T-helper 1 cell treated with Interleukin-12 subunit alpha and Interleukin-12 subunit beta and Interleukin-4 antibody, amounts not matched to agents 30 ng/mL and 1 ng/mL, for 36 hours (primary cell): ENCODE results near the gene RNF180. TPM values are rescaled to one million over a fixed set of nuclear protein-coding genes. Genes with fewer than 3 reads are reported as not detected.
"Not testable (repeated sequence)": the region's sequence is repeated elsewhere in the genome, so short reads cannot be mapped to it uniquely, and the experiment has no call there.

Source experiments
- intact Hi-C: fragments of 100-400 bp; cut with micrococcal nuclease; formaldehyde crosslinking; loops from one replicate; pipeline ENCODE4 v1.15.1; 2024
- total RNA-seq: library from RNA; stranded (reverse); gene quantifications from 2 replicates; pipeline ENCODE4 v1.2.3, GENCODE V29; 2022

The RNF180 gene
- total RNA-seq, 1 donor from 2014 or later = not detected

DNA sequence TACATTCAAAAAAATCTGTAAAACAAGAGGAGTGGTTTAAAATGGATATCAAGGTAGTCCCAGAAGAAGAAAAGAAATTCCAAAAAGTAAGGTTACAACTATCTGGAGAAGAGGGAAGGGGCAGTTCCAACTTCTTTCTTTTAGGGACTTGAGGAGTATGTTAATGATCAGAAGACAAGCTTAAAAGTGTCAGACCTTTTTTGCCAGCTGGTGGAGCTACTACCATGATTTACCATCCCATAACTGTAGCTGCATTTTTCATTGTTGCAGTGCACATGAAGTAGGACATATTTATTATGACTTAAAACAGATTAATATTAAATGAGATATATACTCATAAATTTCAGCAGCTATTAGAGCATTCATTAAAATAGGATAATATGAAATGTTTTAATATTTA is 181.7 kb downstream of the RNF180 start:
- intact Hi-C loops = no loop called here

DNA sequence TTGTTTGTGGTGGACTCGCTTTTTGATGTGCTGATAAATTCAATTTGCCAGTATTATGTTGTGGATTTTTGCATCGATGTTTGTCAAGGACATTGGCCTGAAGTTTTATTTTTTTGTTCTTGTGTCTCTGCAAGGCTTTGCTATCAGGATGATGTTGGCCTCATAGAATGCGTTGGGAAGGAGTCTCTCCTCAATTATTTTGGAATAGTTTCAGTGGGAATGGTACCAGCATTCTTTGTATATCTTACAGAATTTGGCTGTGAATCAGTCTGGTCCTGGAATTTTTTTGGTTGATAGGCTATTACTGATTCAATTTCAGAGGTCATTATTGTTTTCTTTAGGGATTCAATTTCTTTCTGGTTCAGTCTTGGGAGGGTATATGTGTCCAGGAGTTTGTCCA is 198.8 kb downstream of the RNF180 start:
- intact Hi-C loops = no loop called here

GRCh38 chr5:64384765-64385164 is 219.1 kb downstream of the RNF180 start:
- intact Hi-C loops = no loop called here

DNA sequence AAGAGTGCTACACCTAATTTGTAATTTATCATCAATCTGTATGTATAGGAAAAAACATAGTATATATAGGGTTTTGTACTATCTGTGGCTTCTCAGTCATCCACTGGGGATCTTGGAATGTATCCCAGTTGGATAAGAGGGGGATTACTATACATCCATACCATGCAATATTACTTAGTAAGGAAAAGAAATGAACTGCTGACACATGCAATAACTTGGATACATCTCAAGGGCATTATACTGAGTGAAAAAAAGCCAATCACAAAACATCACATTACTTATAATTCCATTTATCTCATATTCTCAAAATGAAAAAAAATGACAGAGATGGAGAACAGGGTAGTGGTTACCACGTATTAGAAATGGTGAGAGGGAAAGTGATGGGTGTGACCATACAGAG is 231.9 kb downstream of the RNF180 start:
- intact Hi-C loops = no loop called here

- intact Hi-C loops = not testable (repeated sequence)
Observed at GRCh38 chr5:64398735-64399134, 233.1 kb downstream of the RNF180 start.

- intact Hi-C loops = not testable (repeated sequence)
Observed at GRCh38 chr5:64407103-64407825, 241.6 kb downstream of the RNF180 start.

- intact Hi-C loops = no loop called here
Observed at GRCh38 chr5:64417390-64417789, 251.7 kb downstream of the RNF180 start.

GRCh38 chr5:64418013-64418412 is 252.4 kb downstream of the RNF180 start:
- intact Hi-C loops = no loop called here

Other genes starting within 250 kb of the RNF180 start
- gene HTR1A, start 203.4 kb upstream of the RNF180 start, total RNA-seq = not detected in 2 replicates